Heart left ventricle (tissue), 16 donors: Measurements from ENCODE around the gene CPSF2. TPM values are rescaled to one million over a fixed set of nuclear protein-coding genes. Genes with fewer than 3 reads are reported as not detected.

Experiments
- ATAC-seq, 4 donors: fragments of 200-7000 bp; cut with Tn5 transposase; one replicate each; pipeline ENCODE4 v1.9.1; 2020 to 2022; ENCODE audit warnings: moderate library complexity in 4 of 4, mild to moderate bottlenecking in 3 of 4, moderate number of reproducible peaks in 1 of 4
- DNase-seq, 5 donors: peaks; one replicate each; pipeline ENCODE4 v3.0.0-alpha.2; 2020
- H3K27ac ChIP-seq, 12 donors: fragments of 200-600 bp; sonication (generic) in 4 of 12; one replicate each; pipeline versions ENCODE4 v1.5.0 to v1.8.0; 2016 to 2022; ENCODE audit warnings: mild to moderate bottlenecking in 2 of 12
- H3K27me3 ChIP-seq, 9 donors: fragments of 200-600 bp; sonication (generic) in 2 of 9; one replicate each; pipeline versions ENCODE4 v1.5.1 to v1.8.0; 2016 to 2022; ENCODE audit warnings: mild to moderate bottlenecking in 3 of 9
- H3K36me3 ChIP-seq, 9 donors: fragments of 200-600 bp; sonication (generic) in 2 of 9; one replicate each; pipeline versions ENCODE4 v1.5.0 to v1.8.0; 2018 to 2022; ENCODE audit warnings: mild to moderate bottlenecking in 2 of 9
- H3K4me1 ChIP-seq, 12 donors: fragments of 200-600 bp; sonication (generic) in 4 of 12; one replicate each; pipeline versions ENCODE4 v1.5.0 to v1.8.0; 2016 to 2022; ENCODE audit warnings: mild to moderate bottlenecking in 3 of 12
- H3K4me3 ChIP-seq, 12 donors: fragments of 200-600 bp; sonication (generic) in 4 of 12; one replicate each; pipeline versions ENCODE4 v1.5.0 to v1.8.0; 2017 to 2022; ENCODE audit warnings: mild to moderate bottlenecking in 9 of 12, moderate library complexity in 4 of 12
- H3K9me3 ChIP-seq, 12 donors: fragments of 200-600 bp; sonication (generic) in 4 of 12; one replicate each; pipeline versions ENCODE4 v1.5.0 to v1.8.0; 2016 to 2022; ENCODE audit warnings: mild to moderate bottlenecking in 1 of 12
- POLR2A ChIP-seq, 2 donors: fragments of 450-650 bp; IDR thresholded peaks; one replicate each; pipeline ENCODE4 v1.6.1; 2017; ENCODE audit warnings: antibody characterized with exemption in 2 of 2, mild to moderate bottlenecking in 2 of 2, moderate library complexity in 2 of 2
- WGBS, 4 donors: extraction: QIAGEN DNeasy Blood & Tissue Kit in 2 of 4; methylation state at CpG; one replicate each; pipeline versions ENCODE4 v1.1.5 to v1.1.7; 2013 to 2018; 5-methylcytosine and 5-hydroxymethylcytosine counted together
- intact Hi-C, 10 donors: fragments of 100-400 bp; cut with DNase I; formaldehyde crosslinking; loops; one replicate each; pipeline versions ENCODE4 v1.11.1 to v1.14.2; 2022
- polyA plus RNA-seq, 2 donors: library from polyadenylated mRNA; stranded (reverse); fragments of 200-250 nt; gene quantifications; one replicate each; pipeline ENCODE4 v1.2.3, GENCODE V29; 2013
- total RNA-seq, 9 donors: library from RNA; depleted of rRNA in 2 of 9; stranded (reverse); fragments of >200 nt in 2 of 9; fragmentation: NEBNext Ultra II Directional in 3 of 9; extraction: Animal tissue kit (Norgen Biotek cat#: 25700) in 3 of 9; gene quantifications; one replicate each; pipeline versions ENCODE4 v1.1.0 to v1.2.4, GENCODE V29; 2016 to 2023
- TF ChIP-seq, protein P1 (sequence below), 12 donors: fragments of 200-600 bp; sonication (generic) in 4 of 12; IDR thresholded peaks; one replicate each; pipeline versions ENCODE4 v1.5.0 to v1.8.0; 2018 to 2022; ENCODE audit warnings: antibody characterized with exemption in 12 of 12, mild to moderate bottlenecking in 5 of 12
- donor health status: ischemic (EF 13 %, LVEDD 7.1; RV severe dilation, severe dysfunction).
- donor health status: healthy with polysubstance abuse.
- donor health status: DM: no; HTN: yes; CAD: no.
- donor health status: DM: no; HTN: no; CAD: no.
- donor health status: ischemic (EF 25% LVEDD 6.9; RV normal size, moderate dysfunction).
- donor health status: ischemic (EF 25% LVEDD 5.7; RV mildly dilated, moderate dysfunction).
- donor health status: healthy.
- donor health status: DM: yes; HTN: yes; CAD: no.
- donor health status: ischemic (EF 35%, LVEDD 5.7; RV mildly dilated, moderate dysfunction).
- donor health status: nonischemic (EF 11% LVEDD 7.7; RV severe dilation, severe dysfunction).
- donor health status: DM: yes; HTN: yes; CAD: no.
- donor health status: PGD.
- donor health status: ischemic (EF 29% LVEDD 5.4; RV normal size, mild dysfunction).
- donor health status: nonischemic (EF 23%, LVEDD 6.1; RV moderate dilation, normal function).

Gene CPSF2
- total and polyA plus RNA-seq, 11 donors = 4.8 to 51.7 (median 40.6) TPM

DNA sequence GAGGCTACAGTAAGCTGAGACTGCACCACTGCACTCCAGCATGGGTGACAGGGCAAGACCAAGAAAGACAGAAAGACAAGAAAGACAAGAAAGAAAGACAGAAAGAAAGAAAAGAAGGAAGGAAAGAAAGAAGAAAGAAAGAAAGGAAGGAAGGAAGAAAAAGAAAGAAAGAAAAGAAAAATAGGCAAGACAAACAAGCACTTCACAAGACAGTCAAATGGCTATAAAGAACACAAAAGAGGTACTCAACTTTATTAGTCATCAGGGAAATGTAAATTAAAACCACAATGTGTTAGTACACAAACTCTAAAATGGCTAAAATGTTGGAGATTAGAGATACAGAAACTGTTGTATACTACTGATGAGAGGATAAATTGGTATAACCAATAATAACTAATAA, 22.0 kb upstream of the CPSF2 start:
- H3K4me3 ChIP-seq = no peak overlapping the region
- ATAC-seq = no peak
- no peaks in the 10 kb centered on the region for H3K27me3 ChIP-seq
- no peak overlapping the region for H3K27ac ChIP-seq
- DNase-seq = no peak
- peaks cover 0 to 18% (median 16%) of the 10 kb centered on the region in 9 donors for H3K36me3 ChIP-seq
- no peaks in the 10 kb centered on the region for H3K9me3 ChIP-seq
- TF ChIP-seq POLR2A (IDR thresholded peaks at IDR 0.05) = no peak
- TF ChIP-seq, protein P1, sequence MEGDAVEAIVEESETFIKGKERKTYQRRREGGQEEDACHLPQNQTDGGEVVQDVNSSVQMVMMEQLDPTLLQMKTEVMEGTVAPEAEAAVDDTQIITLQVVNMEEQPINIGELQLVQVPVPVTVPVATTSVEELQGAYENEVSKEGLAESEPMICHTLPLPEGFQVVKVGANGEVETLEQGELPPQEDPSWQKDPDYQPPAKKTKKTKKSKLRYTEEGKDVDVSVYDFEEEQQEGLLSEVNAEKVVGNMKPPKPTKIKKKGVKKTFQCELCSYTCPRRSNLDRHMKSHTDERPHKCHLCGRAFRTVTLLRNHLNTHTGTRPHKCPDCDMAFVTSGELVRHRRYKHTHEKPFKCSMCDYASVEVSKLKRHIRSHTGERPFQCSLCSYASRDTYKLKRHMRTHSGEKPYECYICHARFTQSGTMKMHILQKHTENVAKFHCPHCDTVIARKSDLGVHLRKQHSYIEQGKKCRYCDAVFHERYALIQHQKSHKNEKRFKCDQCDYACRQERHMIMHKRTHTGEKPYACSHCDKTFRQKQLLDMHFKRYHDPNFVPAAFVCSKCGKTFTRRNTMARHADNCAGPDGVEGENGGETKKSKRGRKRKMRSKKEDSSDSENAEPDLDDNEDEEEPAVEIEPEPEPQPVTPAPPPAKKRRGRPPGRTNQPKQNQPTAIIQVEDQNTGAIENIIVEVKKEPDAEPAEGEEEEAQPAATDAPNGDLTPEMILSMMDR (IDR thresholded peaks at IDR 0.05) = no peak
- peaks cover 0 to 37% (median 19%) of the 10 kb centered on the region in 12 donors for H3K4me1 ChIP-seq
- intact Hi-C loops = loop anchor here in 2 of 10 donors (5.0 to 10.0 kb wide), 2 partner anchors 55 to 58 kb away; partner anchors contain the start of gene TRIP11 (in 2 of the 2)

DNA sequence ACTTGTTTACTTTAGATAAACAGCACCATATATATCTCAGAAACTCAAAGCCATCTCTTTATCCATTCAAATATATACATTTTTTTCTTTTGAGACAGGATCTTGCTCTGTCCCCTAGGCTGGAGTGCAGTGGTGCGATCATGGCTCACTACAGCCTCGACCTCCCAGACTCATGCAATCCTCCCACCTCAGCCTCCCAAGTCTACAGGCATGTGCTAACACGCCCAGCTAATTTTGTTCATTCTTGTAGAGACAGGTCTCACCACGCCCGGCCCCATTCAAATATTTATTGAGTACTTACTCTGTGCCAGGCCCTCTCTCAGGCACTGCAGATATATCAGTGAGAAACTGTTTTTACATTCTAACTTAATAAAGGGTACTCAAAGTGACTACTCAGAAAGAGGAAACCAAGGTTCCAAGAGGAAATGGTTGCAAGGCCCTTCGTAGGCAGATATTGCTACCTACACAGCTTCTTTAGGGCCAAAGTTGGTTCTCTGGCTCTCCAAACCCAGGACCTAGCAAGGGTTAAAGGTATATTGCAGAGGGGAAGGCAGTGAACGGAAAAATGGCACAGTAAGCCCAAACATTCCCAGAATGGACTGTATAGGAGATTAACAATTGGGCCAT, 18.3 kb upstream of the CPSF2 start:
- Histone ChIP-seq H3K4me1 (peaks cover 0 to 49% (median 26%) of the 10 kb centered on the region in 12 donors), H3K4me3 (no peak overlapping the region), H3K36me3 (no peaks in the 10 kb centered on the region), H3K27ac (no peak overlapping the region), H3K27me3 (no peaks in the 10 kb centered on the region), H3K9me3 (no peaks in the 10 kb centered on the region)
- TF ChIP-seq, protein P1 (IDR thresholded peaks at IDR 0.05) = no peak
- no peak for TF ChIP-seq POLR2A (IDR thresholded peaks at IDR 0.05)
- intact Hi-C loops = loop anchor here in 1 of 10 donors (5.0 kb wide), 1 partner anchor 61 kb away; the partner anchor contains the start of gene TRIP11
- WGBS, 4 donors = 85 to 91% (median 88%) methylated on average over 7 of the region's 7 CpGs
- ATAC-seq (no peak), DNase-seq (no peak)

DNA sequence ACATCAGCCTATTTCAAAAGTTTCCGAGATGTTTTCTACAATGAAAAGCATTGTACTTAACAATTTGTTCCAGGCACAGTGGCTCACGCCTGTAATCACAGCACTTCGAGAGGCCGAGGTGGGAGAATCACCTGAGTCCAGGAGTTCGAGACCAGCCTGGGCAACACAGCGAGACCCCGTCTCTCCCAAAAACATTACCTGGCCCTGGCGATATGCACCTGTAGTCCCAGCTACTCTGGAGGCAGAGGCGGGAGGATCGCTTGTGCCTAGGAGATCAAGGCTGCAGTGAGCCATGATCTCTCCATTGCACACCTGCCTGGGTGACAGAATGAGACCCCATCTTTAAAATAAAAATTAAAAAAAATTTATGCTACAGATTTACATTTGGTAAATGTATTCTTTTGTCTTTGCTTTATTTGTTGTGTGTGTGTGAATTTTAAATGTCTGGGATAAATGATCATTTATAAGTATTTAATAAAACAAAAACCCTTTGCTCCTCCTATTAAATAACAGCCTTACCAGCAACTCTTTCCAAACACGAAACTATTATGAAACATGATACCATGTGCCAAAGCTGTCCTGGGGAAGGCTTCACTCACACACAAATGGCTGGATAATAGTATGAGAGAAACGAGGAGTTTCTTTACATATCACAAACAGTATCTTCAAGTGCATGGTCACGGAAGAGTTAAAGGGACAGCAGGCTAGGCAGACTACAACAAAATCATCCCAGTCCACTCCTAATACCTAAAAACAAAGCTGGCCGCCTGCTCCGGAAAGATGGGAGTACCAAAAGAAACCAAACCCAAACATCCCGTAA, 16.5 kb upstream of the CPSF2 start:
- intact Hi-C loops = loop anchor here in 3 of 10 donors (5.0 kb wide), 2 partner anchors 63 to 68 kb away; partner anchors contain the start of gene TRIP11 (in 2 of the 3)
- ATAC-seq = no peak
- peaks cover 0 to 45% (median 26%) of the 10 kb centered on the region in 12 donors for H3K4me1 ChIP-seq

More for the DNA sequence above, 16.5 kb upstream of the CPSF2 start:
- Histone ChIP-seq H3K36me3 (no peaks in the 10 kb centered on the region), H3K9me3 (no peaks in the 10 kb centered on the region), H3K4me3 (peak overlapping the region; percentile 66 to 98 (median 90)), H3K27me3 (no peaks in the 10 kb centered on the region), H3K27ac (peak overlapping the region; percentile 89 to 100 (median 96))
- DNase-seq = no peak
- WGBS, 4 donors = 51 to 57% (median 54%) methylated on average over 16 of the region's 16 CpGs
- TF ChIP-seq, protein P1 (IDR thresholded peaks at IDR 0.05) = no peak
- no peak for TF ChIP-seq POLR2A (IDR thresholded peaks at IDR 0.05)
